ENCODE measurements around the gene CD40.
A peak's percentile ranks its signal among the peaks of the same experiment; 100 is the strongest.

CD40 gene

GRCh38 chr20:46151936-46152335 is 33.8 kb downstream of the CD40 start:
- peak in 1 of 2 experiments; percentile 47 for DNase-seq

- no peak for DNase-seq
Observed at GRCh38 chr20:46152824-46153586, 34.9 kb downstream of the CD40 start.

- peak; percentile 98 to 99 for DNase-seq
Observed at GRCh38 chr20:46154305-46154704, 36.2 kb downstream of the CD40 start.

GRCh38 chr20:46154796-46155195 is 36.7 kb downstream of the CD40 start:
- DNase-seq: no peak

GRCh38 chr20:46156065-46156464 is 38.0 kb downstream of the CD40 start:
- no peak for DNase-seq

- no peak for DNase-seq
Observed at GRCh38 chr20:46157076-46157592, 39.0 kb downstream of the CD40 start.

- no peak for DNase-seq
Observed at GRCh38 chr20:46157625-46158024, 39.5 kb downstream of the CD40 start.

GRCh38 chr20:46158476-46158987 is 40.4 kb downstream of the CD40 start:
- no peak for DNase-seq

- DNase-seq: no peak
Observed at GRCh38 chr20:46159101-46159897, 41.2 kb downstream of the CD40 start.

GRCh38 chr20:46160661-46161060 is 42.5 kb downstream of the CD40 start:
- no peak for DNase-seq

GRCh38 chr20:46161921-46162320 is 43.8 kb downstream of the CD40 start:
- no peak for DNase-seq

GRCh38 chr20:46164254-46164653 is 46.1 kb downstream of the CD40 start:
- DNase-seq: peak; percentile 95

- DNase-seq: no peak
Observed at GRCh38 chr20:46167080-46167479, 49.0 kb downstream of the CD40 start.

- DNase-seq: no peak
Observed at GRCh38 chr20:46168438-46168837, 50.3 kb downstream of the CD40 start.

GRCh38 chr20:46169245-46170171 is 51.4 kb downstream of the CD40 start:
- DNase-seq: peak; percentile 85 to 87

GRCh38 chr20:46171476-46171875 is 53.4 kb downstream of the CD40 start:
- no peak for DNase-seq

GRCh38 chr20:46171909-46172308 is 53.8 kb downstream of the CD40 start:
- DNase-seq: no peak

GRCh38 chr20:46172455-46172854 is 54.3 kb downstream of the CD40 start:
- no peak for DNase-seq

GRCh38 chr20:46172961-46173536 is 54.9 kb downstream of the CD40 start:
- DNase-seq: no peak

- no peak for DNase-seq
Observed at GRCh38 chr20:46173652-46174468, 55.7 kb downstream of the CD40 start.

- peak; percentile 69 to 92 for DNase-seq
Observed at GRCh38 chr20:46174469-46175126, 56.5 kb downstream of the CD40 start.
